Activated CD4-positive, alpha-beta T cell treated with anti-CD3 and anti-CD28 coated beads, Interleukin-2, amount 50 U/mL, for 4 hours (primary cell): ENCODE measurements around the gene SPAG17.

Source experiments
- DNase-seq, 2 experiments: peaks; one replicate each; pipeline ENCODE4 v3.0.0-alpha.2; 2020

The SPAG17 gene

DNA sequence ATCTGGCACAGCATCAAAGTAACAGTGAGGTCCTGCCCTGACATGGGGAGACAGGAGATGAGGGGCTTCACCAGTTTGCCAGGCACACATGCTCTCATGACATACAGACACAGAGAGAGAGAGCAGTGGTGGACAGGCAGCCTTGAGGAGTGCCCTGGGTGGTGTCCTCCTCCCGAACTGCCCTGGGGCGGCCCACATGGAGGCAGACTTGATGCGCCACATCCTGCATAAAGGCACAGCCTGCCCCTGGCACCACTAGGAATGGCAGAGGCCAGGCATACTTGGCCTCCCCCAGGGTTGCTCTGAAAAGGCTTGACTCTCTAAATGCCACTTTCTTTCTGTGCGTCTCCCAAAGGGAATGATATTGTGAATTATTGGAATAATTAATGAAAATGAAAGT is 67.5 kb downstream of the SPAG17 start:
- no peak for DNase-seq

DNA sequence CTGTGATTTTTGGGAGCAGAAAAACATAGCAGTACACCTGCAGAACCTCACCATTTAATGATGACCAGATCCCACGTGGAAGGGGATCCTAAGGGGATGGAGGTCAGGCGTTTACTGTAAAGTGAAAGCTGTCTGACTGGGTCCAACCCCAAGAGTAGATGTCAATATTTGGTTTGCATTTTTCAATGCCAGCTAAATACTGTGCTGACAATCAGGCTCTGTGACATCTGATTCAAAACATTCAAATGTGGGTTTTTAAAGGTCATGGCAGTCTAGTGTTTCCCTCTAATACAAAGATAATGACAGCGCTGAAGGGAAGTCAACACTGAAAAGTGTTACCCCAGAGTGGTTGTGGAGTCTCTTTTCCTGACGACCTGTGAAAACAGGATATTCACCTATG is 68.1 kb downstream of the SPAG17 start:
- no peak for DNase-seq

DNA sequence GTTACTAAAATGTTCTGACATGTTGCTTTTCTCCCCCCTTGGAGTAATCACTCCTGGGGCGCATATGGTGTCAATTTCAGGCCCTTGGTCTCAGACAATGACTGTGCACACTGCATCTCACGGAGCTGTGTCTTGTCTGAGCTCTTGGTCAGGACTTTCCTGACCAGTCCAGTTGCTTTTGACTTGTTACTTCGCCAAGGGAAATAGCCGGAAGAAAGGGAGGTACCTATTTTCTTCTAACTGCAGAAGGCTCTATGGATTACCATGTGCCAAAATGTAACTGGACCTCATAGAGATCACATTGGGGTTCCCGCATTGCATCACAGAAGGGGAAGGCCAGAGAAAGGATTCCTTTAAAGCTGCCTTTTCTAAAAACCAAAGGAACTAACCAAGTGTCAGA is 68.6 kb downstream of the SPAG17 start:
- no peak for DNase-seq

DNA sequence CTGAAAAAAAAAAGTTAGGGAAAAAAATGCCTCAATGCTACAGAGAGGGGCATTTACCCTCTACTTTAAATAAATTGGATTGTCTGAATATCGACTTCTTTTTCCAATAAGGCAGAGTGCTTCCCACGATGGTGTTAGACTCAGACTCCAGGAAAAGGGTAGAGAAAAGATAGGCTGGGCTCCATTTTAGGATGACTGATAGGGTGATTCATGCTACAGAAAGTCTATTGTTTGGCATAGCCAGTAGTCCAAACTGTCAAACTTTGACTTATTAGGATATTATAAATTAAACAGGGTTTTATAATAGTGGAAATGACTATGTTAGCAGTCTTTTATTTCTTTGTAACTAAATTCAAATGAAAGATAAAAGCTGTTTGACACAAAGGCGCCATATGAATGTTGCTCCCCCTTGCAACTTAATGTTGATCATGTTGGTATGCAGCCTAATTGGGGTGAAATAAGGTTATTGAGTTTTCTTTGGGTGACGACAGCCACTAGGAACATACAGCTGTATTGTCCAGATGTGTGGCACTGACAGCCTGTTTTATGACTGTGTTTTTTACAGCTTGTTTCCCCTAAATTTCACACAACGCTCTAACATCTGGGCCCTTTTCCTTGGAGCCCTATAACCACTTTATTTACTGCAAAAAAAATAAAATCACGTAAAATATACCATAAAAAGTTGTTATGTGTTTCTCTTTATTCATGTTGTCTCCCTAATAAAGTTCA is 69.3 kb downstream of the SPAG17 start:
- DNase-seq = no peak

DNA sequence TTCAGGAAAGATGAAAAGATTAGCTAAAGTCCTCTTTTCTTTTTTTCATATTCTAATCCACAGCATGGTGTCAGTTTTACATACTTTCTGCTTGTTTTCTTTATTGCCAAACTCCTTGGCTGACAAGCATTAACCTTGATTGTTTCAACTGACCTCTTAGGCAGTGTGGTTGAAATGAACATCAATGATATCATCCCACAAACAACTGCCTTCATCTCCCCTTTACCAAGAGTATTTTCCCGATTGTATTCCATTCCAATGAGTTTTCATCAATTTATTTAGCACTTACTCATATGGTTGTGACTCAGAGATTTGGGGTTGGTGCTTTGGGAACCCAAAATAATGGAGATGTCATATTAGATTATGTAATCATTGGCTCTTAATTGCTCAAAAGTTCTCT is 71.8 kb downstream of the SPAG17 start:
- no peak for DNase-seq

DNA sequence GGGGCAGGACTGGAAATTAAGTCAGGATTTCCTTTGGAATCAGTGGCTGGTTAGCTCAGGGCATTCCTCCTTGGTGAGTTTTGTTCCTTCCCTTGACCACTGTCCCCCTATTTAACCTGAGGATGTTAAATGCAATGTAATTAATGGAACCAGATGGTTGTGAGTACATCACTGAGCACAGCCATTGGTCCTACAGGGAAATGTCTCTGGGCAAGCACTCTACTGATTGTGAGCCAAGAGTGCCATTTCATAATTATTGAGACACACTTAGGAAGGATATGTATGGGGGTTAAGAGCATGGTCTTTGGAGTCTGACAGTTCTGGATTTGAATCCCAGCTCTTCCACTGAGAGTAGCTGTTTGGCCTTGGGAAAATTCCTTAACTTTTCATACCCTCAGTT is 74.4 kb downstream of the SPAG17 start:
- no peak for DNase-seq

DNA sequence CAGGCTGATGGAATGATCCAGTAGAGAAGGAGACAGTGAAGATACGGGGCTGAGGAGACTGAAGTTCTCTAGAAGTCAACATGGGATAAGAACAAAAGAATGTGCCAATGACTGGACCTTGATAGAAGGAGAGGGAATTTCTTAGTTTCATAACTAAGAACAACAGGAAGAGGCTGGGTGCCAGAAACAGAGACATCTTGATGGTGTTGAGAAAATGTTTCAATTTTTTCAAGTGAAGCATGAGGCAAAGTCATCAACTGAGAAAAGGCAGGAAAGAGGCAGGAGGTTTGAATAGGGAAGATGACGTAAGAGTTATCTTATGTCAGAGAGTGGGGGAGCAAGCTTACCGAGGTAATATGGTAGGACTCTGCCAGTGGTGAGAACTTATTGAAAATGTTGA is 80.1 kb downstream of the SPAG17 start:
- DNase-seq = no peak

DNA sequence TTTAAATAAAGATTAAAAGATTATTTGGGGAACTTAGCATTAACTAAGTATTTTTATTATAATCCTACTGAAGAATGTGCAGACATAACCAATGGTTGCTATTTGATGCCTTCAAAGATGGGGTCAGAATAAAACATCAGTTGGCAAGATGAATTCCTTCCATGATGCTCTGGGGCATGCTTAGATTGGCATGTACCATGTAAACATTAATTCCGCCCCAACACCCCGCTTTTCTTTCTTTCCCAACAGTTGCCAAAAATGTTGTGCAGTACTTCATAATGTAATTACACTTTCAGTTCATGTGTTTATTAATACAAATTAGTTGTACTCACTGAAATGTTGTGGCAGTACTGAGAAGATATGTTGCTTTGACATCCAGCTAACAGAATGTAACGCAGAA is 82.6 kb downstream of the SPAG17 start:
- DNase-seq = no peak

DNA sequence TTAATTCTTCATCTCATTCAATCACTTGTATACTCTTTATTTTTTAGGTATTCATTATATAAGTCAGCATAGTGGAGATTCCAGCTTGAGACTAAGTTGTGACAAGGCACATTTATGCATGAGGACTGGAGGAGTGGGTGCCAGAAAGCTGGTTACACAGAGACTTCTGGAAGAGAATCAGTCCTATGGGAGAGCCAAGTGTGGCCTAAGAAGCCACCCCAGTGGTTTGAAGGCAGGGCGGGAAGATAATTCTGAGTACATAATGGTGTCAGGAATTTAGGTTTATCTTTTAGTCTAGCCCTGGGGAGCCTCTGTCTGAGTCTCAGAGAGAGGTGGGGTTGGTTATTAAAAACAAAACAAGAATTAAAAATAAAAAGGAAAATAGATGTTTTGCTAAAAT is 83.0 kb downstream of the SPAG17 start:
- DNase-seq = no peak

DNA sequence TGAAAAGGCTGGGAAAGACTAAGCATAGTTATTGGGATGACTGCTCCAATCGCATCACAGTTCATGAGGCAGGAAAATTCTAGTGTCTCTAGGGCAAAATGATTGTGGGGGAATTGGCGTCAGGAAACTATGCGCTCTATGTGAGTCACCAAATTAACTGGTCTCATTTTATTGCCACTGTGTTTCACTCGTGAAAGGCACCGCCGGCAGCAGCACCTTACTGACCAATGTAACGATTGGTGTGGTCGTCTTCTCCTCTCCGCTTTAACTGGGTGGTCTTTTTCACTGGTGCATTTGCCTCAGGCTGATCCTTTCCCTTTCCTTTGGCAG is 83.5 kb downstream of the SPAG17 start:
- no peak for DNase-seq

DNA sequence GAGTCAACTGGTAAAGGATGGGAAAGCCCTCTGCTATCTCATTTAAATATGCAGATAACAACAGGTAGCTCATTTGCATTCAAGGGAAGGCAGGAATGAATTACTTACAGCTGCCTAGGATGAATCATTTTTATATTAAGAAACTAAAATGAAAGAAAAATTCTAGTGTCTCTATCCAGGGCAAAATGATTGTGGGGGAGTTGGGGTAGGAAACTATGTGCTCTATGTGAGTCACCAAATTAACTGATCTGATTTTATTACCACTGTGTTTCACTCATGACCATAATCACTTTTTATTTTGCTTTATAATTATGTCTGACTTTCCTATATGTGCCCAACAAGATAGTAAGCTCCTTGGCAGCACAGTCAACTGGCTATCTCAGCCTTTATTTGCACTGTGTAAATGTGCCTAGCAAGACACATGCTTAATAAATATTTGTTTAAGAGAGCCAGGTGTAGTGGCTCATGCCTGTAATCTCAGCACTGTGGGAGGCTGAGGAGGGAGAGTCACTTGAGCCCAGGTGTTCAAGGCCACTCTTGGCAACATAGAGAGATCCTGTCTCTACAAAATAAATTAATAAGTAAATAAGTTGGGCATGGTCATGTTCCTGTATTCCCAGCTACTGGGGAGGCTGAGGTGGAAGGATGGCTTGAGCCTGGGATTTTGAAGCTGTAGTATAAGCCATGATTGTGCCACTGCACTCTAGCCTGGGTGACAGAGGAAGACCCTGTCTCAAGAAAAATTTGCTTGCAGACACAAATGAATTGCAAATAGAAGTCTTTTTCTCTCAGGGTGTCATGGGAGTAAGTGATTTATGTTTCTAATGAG is 84.1 kb downstream of the SPAG17 start:
- DNase-seq = no peak

DNA sequence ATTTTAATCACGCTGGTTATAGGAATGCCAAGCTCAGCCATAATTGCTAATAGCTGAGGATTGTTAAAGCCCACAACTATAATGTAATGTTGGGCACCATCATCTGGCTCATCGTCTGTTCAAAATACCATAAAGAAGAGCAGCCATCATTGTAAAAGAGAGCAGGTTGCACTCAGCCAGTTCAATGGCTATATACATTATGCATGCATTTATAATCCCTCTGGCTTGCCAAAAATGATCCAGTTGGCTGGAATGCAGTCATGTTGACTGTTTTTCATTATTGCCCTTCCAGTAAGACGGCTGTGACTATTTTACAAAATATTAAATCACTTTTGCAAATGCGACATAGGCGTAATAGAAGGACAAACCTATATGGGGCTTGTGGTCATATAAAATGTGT is 85.3 kb downstream of the SPAG17 start:
- DNase-seq = no peak

DNA sequence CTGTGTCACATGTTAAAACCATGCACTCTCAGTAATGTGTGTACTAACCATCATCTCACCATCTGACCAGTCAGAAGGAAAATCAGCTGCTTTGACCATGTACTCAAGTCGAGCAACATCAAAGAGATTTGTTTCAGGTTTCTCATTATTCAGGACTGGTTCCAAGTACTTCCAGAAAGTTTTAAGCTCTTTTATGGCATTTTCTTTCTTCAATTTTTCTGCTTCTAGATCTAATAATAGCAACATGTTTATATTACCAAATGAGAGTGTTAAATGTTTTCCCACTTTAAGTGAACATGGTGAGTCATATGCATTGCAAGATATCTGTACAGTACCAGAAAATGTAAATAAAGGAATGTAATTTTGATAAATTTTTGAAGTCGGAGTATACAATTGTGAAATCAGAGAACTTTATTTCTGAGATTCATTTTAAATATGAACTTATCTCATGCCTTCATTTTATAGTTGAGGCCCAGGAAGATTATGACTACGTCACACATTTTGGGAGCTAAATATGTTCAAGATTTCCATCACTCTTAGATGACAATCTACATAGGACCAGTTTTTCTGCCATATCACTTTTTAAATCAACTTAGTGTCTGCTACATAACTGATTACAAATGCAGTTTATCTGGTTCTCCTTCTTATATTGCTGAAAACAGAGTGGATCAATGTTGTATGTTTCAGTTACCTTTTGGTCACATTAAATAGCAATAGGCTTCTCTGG is 87.2 kb downstream of the SPAG17 start:
- no peak for DNase-seq

DNA sequence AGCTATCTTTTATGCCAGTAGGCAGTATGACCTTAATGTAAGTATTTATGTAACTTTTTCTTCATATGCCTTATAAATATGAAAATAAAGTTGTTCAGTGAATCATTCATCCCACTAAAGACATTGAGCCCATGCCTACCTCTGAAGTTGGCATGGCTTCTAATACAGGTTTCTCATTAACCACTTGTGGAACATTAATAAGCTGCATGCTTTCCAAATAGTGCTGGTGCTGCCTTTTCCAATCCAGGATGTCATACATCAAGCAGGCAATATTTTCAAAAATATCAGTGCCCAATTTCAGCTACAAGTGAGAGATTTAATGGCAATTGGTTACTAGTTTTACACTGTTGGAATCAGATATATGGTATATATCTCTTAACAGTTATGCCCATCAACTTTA is 92.0 kb downstream of the SPAG17 start:
- no peak for DNase-seq

DNA sequence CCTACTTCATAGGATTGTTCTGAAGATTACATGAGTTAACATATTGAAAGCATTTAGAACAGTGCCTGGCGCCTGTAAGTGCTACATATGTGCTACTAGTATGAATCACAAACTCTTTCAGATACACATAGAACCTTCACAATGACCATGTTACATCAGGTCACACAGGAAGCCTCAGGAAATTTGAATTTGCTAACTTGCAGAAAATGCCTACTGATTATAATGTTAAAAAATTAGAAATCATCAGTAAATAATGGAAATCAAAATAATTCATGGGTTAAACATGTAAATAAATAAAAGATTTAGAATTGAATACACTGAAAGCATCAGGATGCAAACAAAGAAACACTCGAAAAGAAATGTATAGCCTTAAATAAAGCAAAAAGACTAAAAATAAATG is 94.9 kb downstream of the SPAG17 start:
- no peak for DNase-seq

DNA sequence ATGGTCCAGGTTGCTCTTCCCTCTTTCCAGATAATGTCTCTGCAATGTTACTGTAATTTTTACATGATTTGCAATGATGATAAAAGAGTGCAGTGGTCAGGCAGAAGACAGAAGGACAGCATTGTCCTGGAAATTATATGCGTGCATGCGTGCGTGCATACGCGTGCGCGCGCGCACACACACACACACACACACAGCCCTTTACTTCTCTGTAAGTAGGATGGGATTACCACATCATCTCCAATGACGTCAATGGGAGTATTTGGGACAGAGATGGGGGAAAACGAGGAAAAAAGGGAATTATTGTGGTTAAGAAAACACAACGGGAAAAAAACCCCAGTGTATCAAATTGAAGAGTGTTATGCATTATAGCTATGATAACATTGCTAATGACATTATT is 99.7 kb downstream of the SPAG17 start:
- DNase-seq = no peak

DNA sequence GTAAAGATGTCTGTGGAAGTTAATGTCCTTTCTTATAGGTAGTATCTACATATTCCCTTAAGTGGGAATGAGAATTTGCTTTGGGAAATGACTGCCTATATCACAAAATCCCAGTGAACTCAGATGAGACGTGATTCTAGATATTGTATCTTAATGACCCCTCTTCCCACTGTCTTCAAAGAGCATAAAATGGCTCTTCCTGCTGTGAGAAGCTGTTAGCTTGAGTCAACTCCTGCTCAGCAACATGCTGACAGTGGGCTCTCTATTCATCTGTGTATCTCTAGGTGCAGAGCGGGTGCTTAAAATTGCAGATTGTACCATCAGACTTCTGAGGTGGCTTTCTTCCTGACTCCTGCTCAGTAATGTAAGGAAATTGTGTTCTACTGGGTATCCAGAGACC is 100.6 kb downstream of the SPAG17 start:
- DNase-seq = no peak

DNA sequence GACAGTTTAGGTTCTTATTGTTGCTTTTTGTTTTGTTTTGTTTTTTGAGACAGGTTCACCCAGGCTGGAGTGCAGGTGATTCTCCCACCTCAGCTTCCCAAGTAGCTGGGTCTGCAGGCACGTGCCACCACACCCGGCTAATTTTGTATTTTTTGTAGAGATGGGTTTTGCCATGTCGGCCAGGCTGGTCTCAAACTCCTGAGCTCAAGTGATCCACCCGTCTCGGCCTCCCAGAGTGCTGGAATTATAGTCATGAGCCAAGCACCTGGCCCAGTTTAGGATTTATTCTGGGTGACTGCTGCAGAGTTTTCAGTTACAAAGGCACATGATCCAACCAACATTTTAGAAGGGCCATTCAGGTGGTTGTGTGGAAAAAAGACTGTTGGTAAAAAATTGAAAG is 102.0 kb downstream of the SPAG17 start:
- DNase-seq = no peak

DNA sequence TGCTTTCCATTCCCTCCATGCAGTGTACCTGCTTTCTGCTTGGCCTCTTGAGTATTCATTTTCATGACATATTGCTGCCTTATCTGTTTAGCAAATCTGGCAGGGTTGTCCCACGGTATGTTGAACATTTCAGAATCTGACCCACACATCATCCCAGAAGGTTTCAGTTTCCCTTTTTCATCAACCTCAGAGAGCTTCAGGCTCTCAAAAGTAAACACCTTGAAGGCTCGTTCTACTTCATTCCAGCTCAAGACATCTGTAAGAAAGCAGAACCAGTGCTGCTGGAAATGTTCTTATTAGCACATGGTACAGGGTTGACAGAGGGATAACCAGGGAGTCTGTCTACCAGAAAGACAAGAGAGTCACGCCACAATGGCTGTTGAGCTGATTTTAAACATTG is 103.6 kb downstream of the SPAG17 start:
- no peak for DNase-seq

DNA sequence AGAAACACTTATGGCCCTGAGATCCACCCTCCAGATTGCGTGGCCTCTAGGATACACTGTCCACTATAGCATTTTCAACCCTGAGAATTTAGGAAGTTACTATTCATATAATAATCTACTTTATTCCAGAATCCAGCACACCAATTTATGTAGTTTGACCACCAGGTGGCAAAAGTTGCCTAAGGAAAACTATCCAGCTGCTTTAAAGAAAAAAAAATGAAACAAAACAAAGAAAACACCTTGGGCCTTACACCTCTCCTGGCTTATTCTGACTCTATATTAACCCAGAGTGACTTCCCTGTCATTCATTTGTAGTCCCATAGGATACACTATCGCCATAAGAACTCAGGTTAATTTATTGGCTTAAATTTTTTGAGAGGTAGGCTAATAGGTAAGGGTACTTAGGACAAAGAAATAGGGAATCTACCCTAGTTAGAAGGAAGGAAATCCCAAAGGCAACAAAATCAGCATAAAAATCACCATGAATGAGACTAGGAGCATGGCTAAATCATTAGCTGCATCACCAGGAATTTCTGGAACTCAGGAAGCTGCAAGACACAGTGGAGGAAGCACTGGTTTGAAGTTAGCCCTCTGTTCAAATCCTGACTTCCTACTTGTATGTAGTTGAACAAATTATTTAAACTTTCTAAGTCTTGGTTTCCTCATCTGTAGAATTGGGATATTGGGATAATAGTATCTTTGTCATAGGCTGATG is 107.5 kb downstream of the SPAG17 start:
- no peak for DNase-seq

DNA sequence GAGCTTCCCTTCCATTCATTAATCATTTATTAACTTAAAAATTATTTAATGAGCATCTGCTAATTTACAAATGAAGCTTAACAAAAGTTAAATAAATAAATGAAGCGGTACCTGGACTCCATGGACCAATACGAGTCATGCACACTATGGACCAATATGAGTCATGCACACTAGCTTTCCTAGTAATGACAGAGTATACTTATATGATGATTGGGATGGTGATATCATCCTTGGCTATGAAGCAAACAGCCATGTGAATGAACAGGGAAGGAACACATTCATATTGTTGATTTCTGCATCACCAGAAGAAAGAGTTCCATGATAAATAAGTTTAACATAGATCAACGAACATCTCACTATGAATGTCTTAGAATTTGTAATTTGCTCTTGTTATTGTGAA is 109.9 kb downstream of the SPAG17 start:
- DNase-seq = no peak

DNA sequence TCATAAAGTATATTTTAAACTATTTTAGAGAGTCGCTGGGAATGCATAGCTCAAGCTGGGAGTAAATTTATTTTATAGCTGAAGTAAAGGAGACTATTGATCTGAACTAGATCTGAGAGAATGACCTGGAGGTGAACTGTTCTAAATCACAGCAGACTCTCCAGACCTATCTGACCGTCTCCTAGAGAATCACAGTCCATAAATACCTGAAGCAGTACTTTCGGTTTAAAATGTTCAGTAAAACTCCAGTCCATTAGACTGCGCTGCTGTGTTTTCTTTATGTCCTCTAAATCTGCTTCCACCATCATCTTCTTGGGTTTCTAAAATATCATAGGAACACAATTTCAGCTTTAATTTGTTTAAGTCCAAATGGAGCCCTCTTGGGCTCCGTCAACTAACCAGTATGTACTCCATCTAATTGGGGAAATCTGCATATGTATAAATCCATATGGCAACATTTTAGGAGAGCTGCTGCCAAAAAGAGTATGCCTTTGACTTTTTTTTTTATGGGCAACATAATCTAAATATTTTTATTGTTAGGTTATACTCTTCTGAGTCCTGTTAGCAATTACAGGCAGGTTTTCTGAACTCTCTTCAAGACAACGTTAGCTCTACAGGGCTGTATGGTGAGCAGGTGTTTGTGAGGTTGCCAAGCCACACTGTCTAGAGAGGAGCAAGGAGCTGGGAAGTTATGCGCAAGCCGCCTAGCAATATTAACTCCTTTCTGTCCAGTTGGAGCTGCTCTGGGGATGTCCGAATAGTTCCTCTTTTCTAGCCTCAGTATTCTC is 111.2 kb downstream of the SPAG17 start:
- no peak for DNase-seq

DNA sequence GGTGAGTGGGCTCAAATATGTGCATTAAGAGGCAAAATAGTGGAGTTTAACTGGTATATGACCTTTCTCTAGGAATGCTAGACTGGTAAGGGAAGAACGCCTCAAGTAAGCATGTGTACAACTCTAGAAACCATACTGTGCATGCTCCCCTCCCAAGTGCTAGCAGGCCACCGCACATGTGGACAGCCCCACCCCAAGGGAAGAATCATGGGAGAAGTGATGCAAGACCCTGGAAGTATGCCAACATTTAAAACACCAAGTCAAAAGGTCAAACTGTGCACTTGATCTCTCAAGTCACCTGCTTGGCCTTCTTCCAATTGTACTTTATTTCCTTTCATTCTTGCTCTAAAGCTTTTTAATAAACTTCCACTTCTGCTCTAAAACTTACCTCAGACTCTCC is 135.0 kb downstream of the SPAG17 start:
- no peak for DNase-seq
